Esophagus muscularis mucosa (tissue), 4 donors: ENCODE results near the gene GLP2R.

ENCODE experiments used
- EP300 ChIP-seq: sonication (generic); formaldehyde crosslinking; IDR thresholded peaks from one replicate; pipeline ENCODE4 v1.6.1; 2017; ENCODE audit warnings: antibody characterized with exemption
- POLR2A ChIP-seq: fragments of 450-650 bp; IDR thresholded peaks from one replicate; pipeline ENCODE4 v1.6.1; 2017; ENCODE audit warnings: antibody characterized with exemption, moderate library complexity, mild to moderate bottlenecking, low read depth
- TF ChIP-seq, protein P1 (sequence below), 3 experiments: fragments of 200-600 bp in 2 of 3; fragments of 450-650 bp in 1 of 3; sonication (generic) in 2 of 3; IDR thresholded peaks; one replicate each; pipeline ENCODE4 v1.5.1; 2017 to 2019; ENCODE audit warnings: antibody characterized with exemption in 3 of 3, mild to moderate bottlenecking in 2 of 3, moderate library complexity in 1 of 3

DNA sequence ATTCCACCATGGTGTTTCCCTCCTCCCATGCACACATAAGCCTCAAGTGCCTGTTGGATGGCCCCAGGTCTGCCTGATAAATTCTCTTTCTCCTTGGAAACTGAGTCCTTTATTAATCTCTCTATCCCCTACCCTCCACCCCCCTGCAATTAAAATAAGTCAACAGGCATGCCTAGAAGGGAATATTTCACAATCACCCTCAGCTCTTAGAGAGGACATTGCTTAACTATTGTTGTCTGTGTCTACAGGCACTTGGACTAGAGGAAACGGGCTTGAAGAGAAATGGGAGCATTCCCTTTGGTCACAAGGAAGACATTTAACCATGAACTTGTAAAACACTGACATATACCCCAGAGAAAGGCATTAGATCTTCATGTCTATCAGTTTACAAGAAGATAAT, 39.9 kb downstream of the GLP2R start:
- TF ChIP-seq, protein P1, sequence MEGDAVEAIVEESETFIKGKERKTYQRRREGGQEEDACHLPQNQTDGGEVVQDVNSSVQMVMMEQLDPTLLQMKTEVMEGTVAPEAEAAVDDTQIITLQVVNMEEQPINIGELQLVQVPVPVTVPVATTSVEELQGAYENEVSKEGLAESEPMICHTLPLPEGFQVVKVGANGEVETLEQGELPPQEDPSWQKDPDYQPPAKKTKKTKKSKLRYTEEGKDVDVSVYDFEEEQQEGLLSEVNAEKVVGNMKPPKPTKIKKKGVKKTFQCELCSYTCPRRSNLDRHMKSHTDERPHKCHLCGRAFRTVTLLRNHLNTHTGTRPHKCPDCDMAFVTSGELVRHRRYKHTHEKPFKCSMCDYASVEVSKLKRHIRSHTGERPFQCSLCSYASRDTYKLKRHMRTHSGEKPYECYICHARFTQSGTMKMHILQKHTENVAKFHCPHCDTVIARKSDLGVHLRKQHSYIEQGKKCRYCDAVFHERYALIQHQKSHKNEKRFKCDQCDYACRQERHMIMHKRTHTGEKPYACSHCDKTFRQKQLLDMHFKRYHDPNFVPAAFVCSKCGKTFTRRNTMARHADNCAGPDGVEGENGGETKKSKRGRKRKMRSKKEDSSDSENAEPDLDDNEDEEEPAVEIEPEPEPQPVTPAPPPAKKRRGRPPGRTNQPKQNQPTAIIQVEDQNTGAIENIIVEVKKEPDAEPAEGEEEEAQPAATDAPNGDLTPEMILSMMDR (IDR thresholded peaks at IDR 0.05) = no peak
- no peak for TF ChIP-seq EP300
- no peak for TF ChIP-seq POLR2A
